GM10847 (cell line): ENCODE measurements around the gene CHAT.

Experiments used
- POLR2A ChIP-seq: IDR thresholded peaks from 2 replicates; pipeline ENCODE4 v1.6.1; 2011; ENCODE audit not compliant: insufficient read length; ENCODE audit errors: extremely low read depth

Gene CHAT

DNA sequence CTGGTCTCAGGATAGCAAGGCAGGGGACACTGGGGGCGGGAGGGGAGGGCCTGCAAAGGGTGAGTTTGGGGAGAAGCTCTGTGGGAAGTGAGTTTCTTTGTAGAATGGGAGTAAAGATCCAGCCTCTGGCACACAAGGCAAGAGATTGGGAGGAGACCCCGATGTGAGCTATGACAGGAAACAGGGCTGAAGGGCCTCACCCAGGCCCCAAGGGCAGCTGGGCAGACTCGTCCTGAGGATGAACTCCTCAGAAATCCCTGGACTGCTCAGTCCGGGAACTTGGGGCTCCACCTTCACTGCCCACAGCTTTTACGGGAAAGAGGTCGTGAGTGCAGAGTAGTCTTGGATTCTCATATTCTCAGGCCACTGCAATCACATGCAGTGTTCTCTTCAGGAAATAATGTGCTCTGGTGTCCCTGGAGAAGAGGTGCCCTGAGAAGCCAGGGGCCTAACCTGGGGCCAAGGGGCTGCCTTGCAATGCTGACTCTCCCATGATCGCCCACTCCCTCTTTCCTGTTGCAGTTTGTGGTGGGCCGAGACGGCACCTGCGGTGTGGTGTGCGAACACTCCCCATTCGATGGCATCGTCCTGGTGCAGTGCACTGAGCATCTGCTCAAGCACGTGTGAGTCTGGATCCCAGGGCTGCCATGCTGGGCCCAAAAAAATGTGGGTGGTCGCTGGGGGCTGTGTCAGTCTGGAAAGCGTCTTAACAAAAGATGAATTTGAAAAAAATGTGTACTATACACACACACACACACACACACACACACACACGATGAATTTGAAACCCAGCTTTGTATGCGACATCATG lies 34.4 kb downstream of the CHAT start:
- TF ChIP-seq POLR2A, result no peak

DNA sequence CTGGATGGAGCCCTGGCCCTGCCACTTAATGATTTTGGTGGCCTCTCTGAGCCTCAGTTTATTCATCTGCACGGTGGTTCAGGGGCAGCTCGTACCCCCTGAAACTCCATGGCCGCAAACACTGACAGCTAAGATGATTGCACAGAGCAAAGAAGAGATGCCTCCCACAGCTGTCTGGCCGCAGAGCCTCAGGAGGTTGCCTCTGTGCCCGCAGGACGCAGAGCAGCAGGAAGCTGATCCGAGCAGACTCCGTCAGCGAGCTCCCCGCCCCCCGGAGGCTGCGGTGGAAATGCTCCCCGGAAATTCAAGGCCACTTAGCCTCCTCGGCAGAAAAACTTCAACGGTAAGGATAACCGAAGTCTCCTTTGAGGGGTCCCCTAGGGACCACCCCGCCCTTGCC lies 35.5 kb downstream of the CHAT start:
- TF ChIP-seq POLR2A, result no peak

DNA sequence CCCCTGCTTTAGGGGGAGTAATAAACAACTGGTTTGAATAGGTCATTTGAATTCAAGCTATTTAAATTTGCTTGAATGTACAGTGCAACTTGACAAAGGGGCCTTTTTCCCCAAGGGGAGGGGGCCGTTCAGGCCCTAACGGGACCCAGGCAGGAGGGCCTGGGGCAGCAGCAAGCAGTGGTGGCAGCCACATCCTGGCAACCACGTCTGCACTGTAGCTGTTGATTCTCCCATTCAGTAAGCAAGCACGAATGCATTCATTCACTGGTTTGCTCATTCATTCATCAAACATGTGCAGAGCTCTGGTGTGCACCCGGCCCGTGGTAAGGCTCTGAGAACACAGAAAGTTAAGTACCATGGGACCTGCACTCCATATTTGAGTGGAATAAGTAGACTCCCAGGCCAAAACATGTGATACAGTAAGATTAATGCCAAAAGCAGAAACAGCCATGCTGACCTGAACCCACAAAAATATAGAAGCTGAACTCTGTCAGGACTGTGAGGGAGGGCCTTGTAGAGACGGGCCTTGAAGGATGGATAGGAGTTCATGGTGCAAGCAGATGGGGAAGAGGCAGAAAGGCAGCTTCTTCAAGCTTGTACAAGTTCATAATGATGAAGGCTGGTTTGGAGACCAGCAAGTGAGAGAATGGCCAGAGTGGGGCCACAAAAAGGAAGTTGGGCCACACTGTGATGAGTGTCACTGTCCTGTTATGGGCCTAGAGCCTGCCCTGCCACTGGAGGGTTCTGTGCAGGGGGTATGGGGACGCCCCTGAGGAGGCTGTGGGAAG lies 36.3 kb downstream of the CHAT start:
- no peak for TF ChIP-seq POLR2A

DNA sequence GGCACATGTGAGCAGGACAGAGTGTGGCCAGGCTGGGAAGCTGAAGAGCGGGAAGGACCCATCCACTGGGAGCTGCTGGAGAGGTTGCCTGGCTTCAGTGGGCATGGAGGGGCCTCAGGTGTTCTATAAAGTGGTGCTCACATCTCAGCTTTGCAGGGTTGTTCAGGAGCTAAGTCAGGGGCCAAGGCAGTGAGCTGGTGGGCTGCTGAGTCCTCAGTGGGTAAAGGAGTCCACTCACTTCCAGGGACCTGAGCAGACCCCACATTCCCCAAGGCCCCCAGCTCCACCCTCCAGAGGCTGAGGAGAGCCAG lies 36.8 kb downstream of the CHAT start:
- TF ChIP-seq POLR2A, result no peak

DNA sequence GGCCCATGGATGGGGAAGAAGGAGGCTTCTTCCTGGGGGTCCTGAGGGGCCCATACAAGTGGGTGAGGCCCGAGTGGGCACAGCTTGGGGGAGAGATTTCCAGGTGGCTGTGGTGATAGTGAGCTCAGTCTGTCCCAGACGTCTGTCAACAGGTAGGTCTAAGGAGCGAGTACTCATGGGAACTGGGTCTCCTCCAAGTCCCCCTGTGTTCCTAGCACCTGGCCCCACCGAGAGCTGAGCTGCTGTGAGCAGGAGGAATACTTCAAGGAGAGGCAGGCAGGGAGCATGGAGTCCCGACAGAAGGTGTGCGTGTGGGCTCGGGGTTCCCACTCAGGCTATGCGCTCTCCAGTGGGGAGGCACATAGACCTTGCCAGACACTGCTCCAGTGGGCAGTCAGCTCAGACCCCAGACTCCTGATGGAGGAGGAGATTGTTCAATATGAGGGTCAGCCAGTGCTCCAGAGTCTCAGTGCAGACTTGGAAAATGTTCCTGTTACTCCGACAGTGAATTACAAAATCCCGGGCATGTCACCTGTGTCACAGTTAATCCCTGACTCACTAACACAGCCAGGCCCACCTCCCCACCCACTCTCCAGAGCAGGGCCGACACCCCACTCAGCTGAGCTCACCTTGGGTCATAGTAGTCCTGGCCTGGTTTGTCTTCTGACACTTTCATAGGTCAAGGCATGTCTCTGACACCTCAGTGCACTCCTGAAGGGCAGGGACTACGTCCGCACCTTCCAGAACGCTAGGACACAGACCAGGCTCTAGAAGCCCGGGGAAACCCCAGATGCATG lies 37.4 kb downstream of the CHAT start:
- TF ChIP-seq POLR2A, result no peak

DNA sequence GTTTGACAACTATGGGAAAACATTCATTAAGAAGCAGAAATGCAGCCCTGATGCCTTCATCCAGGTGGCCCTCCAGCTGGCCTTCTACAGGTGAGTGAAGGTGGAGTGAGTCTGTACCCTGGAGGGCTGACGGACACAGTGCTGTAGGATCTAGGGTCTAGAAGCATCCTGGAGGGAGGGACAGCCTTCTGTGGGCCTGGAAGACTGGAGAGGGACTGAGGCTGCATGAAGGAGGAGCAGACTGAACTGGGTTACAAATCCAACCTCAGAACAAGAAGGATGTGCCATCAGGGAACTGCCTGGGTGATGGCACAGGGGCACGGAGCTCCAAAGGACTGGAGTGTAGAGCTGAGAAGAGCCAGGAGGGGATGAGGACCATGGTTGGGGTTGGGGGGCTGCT lies 38.1 kb downstream of the CHAT start:
- no peak for TF ChIP-seq POLR2A

DNA sequence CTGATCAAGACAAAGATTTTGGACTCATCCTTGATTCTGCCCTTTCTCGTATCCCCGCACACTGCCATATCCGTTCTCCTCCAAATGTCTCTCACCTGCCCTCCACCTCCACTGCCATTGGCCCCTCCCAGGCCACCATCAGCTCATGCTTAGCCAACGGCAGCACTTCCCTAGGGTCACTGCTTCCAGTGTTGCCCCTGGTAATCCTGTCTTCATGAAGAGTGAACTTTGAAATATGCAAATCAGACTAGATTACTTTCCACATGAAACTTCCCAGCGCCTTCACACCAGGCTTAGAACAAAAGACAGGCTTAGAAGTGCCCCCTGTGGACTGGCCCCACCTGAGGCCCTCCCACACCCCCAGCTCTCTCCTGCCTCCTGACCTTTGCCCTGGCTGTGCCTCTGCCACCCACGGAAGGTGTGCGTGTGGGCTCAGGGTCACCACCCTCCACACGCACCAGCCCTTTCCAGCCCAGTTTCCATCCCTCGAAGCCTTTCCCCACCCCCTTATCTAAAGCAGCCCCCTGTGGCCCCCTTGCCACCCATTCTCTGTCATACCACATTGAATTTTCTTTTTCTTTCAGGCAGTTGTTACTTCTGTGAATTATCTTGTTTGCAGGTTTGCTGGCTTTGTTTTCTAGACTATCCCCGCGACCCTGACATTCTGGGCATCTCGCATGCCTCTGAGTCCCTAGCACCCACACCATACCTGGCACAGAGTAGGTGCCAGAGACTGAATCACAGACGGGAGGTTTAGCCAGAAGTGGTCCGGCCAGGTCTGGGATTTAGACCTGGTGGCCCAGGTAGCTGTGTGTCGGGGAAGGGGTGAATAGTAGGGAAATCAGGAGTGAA lies 38.8 kb downstream of the CHAT start:
- TF ChIP-seq POLR2A, result no peak

DNA sequence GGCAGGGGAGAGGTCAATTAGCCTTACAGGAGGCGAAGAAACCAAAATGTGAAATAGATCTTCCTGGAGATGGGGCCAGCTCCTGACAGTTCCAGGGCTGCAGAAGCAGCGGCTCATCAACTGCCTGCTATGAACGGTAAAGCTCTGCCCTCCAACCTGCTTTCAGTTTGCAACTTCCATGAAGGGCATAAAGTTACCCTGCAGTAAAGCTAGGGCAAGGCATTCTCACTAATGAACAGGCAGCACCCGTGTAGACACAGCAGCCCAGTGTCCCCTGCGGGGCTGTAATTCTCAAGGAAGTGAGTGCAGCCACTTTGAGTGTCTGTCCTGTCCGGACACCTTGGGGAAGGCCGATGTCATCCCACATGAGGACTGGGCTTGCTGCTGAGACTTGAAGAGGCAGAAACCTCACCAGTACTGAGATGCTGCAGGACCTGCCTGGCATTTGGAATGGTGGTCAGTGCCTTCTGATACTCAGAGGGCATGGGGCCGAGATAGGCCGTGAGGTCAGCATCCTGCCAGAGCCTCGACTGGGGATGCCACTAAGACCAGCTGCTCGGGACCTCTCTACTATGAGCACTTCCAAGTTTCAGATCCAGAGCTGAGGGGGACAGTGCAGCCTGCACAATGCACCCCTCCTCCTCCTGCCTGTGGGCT lies 39.6 kb downstream of the CHAT start:
- TF ChIP-seq POLR2A, result no peak

DNA sequence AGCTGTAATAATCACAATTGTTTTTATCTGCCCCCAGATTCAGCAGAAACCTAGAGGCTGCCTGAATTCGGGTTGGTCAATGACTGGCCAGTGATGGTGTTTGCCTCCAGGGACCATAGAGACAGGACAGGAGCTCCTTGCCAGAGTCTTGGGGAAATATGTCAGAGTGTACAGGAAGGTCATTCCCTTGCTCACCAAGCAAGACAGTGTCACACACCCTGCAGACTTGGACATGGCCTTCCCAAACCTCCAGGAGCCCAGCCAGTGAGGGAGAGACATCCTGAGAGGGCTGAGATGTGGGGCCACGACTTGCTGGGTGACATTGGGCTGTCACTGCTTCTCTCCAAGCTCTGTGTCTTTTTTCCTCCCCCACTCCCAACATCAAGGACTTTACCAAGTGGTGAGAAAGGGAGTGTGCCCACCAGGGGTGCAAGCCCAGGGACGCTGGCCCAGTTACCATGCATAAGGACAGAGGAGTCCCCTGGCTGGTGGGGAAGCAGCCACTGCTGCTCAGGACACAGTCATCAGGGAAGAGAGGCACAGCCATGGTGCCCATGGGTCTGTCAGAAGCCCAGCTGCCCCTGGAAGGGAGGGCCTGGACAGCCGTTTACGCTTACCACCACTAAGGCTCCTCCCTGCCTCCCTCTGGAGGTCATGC lies 40.3 kb downstream of the CHAT start:
- TF ChIP-seq POLR2A, result no peak

DNA sequence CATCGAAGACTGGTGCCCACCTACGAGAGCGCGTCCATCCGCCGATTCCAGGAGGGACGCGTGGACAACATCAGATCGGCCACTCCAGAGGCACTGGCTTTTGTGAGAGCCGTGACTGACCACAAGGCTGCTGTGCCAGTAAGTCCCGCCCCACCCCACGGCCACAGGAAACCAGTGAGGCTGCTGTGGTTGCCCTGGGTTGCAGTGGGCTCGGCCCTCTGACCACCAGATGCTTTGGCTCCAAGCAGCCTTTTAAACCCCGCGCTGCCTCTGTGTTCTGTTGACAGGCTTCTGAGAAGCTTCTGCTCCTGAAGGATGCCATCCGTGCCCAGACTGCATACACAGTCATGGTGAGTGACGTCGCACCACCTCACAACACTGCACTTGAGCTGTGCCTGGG lies 41.3 kb downstream of the CHAT start:
- no peak for TF ChIP-seq POLR2A

DNA sequence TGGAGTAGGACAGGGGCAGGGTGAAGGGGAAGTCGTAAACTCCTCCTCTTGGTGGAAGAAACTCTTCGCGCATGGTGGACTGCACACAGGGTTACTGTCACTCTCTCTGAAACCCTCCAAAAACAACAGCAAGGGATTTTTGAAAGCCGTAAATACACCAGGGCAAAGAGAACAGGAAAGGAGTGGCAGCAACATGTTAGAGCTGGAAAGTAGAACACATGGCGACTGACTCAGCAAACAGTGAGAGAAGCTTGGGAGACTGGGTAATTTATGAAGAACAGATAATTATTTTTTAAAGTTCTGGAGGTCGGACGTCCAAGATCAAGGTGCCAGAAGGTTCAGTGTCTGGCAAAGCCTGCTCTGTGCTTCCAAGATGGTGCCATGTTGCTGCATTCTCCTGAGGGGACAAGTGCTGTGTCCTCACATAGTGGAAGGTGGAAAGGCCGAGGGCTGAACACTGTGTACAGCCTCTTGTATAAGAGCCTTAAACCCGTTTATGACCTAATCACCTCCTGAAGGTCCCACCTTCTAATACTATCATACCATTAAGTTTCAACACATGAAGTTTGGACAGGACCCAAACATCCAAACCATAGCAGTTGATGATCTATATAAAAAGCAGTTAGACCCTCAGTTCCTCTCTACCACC lies 43.1 kb downstream of the CHAT start:
- TF ChIP-seq POLR2A, result no peak

DNA sequence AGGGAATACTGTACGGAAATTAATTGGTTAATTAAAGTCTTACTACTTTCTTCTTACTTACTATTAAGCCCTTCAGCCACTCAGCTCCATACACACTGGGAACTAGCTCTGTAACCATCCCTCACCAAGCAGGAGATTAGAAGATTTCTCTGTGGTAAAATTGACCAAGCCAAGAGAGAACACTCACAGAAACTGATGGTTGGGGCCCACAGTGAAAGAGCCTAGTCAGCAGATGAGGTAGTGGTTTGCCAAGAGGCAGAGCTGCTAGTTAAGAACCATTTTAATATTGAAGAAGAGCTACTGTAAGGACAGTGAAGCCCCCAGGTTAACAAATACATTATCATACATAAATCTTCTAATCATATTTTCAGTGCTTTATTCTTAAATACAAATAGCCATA lies 43.8 kb downstream of the CHAT start:
- TF ChIP-seq POLR2A, result no peak

DNA sequence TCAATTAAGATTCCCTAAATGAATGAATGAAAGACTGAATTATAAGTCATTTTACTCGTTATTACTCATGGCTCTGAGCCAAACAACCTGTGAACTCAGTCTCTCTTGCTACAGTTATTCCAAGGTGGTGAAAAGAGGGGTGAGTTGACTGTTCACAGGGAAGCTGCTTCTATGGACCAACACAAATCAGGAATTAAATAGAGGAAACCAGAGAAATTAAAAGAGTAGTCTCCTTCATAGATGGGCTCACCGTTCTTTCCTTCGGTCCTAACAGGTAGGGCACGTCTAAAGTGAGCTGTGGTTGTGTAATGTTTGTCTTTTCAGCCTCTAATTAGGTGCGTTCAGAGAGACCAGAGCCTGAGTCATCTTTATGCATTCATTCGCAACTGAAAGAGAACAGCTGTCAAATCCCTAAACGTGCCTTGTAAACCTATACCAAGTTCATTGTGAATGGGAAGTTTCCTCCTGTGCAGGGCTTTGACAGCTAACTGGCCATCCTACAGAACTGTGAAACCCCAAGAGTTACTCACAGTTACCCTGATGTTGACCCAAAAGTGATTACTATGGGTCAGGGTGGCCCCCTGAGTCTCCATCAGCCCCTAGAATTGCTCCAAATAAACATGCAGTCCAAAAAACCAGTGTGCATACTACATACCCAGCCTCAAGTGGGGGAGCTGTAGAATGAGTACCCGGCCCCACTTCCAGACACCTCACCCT lies 47.5 kb downstream of the CHAT start:
- TF ChIP-seq POLR2A, result no peak
